K562 (cell line): Measurements from ENCODE around the gene TLCD1. TPM values are rescaled to one million over a fixed set of nuclear protein-coding genes. Genes with fewer than 3 reads are reported as not detected.

Source experiments
- CREM ChIP-seq: IDR thresholded peaks from 2 replicates; pipeline ENCODE4 v1.6.1; 2014; ENCODE audit warnings: antibody characterized with exemption, low read depth
- CTCFL ChIP-seq: IDR thresholded peaks from 2 replicates; pipeline ENCODE4 v1.6.1; 2011; ENCODE audit warnings: borderline replicate concordance, low read depth, mild to moderate bottlenecking, moderate library complexity, low read length; ENCODE audit not compliant: insufficient read depth, poor library complexity, severe bottlenecking
- DLX4 ChIP-seq: fragments of 250-450 bp; sonication (Bioruptor Pico); IDR thresholded peaks from 2 replicates; pipeline ENCODE4 v1.6.1; 2021; ENCODE audit warnings: mild to moderate bottlenecking
- ELK3 ChIP-seq: fragments of 450-650 bp; formaldehyde crosslinking; IDR thresholded peaks from 2 replicates; pipeline ENCODE4 v1.4.0; 2020; ENCODE audit warnings: mild to moderate bottlenecking
- GATAD2B ChIP-seq: fragments of 450-650 bp; IDR thresholded peaks from 2 replicates; pipeline ENCODE4 v1.6.1; 2017; ENCODE audit warnings: mild to moderate bottlenecking, borderline replicate concordance
- HNRNPL ChIP-seq: fragments of 200-400 bp; formaldehyde crosslinking; IDR thresholded peaks from 2 replicates; pipeline ENCODE4 v1.6.1; 2017; ENCODE audit warnings: low read depth, mild to moderate bottlenecking, low read length
- MITF ChIP-seq: IDR thresholded peaks from 2 replicates; pipeline ENCODE4 v1.6.1; 2014; ENCODE audit warnings: antibody characterized with exemption
- NRF1 ChIP-seq, 2 experiments: fragments of 450-650 bp; IDR thresholded peaks in 1 of 2; conservative IDR thresholded peaks in 1 of 2; 2 replicates each; pipeline ENCODE4 v1.6.1; 2014; ENCODE audit warnings: mild to moderate bottlenecking in 2 of 2
- SIN3A ChIP-seq, 2 experiments: fragments of 150-350 bp in 1 of 2; IDR thresholded peaks; 2 replicates each; pipeline ENCODE4 v1.6.1; 2011 to 2016; ENCODE audit warnings: borderline replicate concordance in 2 of 2, low read depth in 2 of 2, low read length in 2 of 2, mild to moderate bottlenecking in 2 of 2, moderate library complexity in 2 of 2; ENCODE audit not compliant: control insufficient read depth in 1 of 2
- TBP ChIP-seq: optimal IDR thresholded peaks from 2 replicates; pipeline ENCODE3; 2011; ENCODE audit warnings: low read depth, low read length, improper control_type of control experiment
- THRB ChIP-seq: fragments of 450-650 bp; formaldehyde crosslinking; conservative IDR thresholded peaks from 2 replicates; pipeline ENCODE4 v1.4.0; 2022; ENCODE audit warnings: mild to moderate bottlenecking, missing genetic modification characterization
- ZBTB43 ChIP-seq: sonication (generic); formaldehyde crosslinking; IDR thresholded peaks from 2 replicates; pipeline ENCODE4 v1.8.0; 2023; ENCODE audit warnings: mild to moderate bottlenecking, missing genetic modification reagents
- ZFP36 ChIP-seq: fragments of 150-350 bp; IDR thresholded peaks from 2 replicates; pipeline ENCODE4 v1.6.1; 2018; ENCODE audit warnings: low read length, low read depth; ENCODE audit not compliant: partially characterized antibody
- ZNF639 ChIP-seq, 2 experiments: fragments of 200-800 bp in 1 of 2; sonication (Bioruptor generic) in 1 of 2; sonication (generic) in 1 of 2; formaldehyde crosslinking in 1 of 2; IDR thresholded peaks in 1 of 2; conservative IDR thresholded peaks in 1 of 2; 2 replicates each; pipeline versions ENCODE4 v1.5.0 to v1.6.1; 2016 to 2020; ENCODE audit warnings: missing compliant biosample characterization in 1 of 2, missing genetic modification characterization in 1 of 2, missing genetic modification reagents in 1 of 2
- ZNF75A ChIP-seq: fragments of 450-650 bp; formaldehyde crosslinking; IDR thresholded peaks from 2 replicates; pipeline ENCODE4 v1.4.0; 2020; ENCODE audit warnings: mild to moderate bottlenecking
- polyA plus RNA-seq, 8 experiments: library from polyadenylated mRNA; depleted of rRNA in 4 of 8; stranded (reverse) in 5 of 8; unstranded in 3 of 8; fragments of >200 nt; fragmentation: Nextera tagmentation in 2 of 8; fragmentation: Illumina TruSeq in 1 of 8; extraction: Ambion mirVana in 2 of 8; extraction: Trizol in 1 of 8; gene quantifications; 2 replicates each; pipeline versions ENCODE4 v1.2.1 to v1.2.3, GENCODE V29; 2011 to 2014; ENCODE audit warnings: inconsistent platforms in 1 of 8, missing spikeins in 1 of 8
- total RNA-seq, 7 experiments: library from RNA; depleted of rRNA in 6 of 7; stranded (reverse); fragments of >200 nt in 6 of 7; fragmentation: Illumina TruSeq in 2 of 7; extraction: Trizol in 2 of 7; gene quantifications; 2 replicates each; pipeline versions ENCODE4 v1.2.1 to v1.2.3, GENCODE V29; 2011 to 2021; ENCODE audit warnings: low replicate concordance in 1 of 7

Gene TLCD1
- total and polyA plus RNA-seq, 9 of the 15 experiments (the other 6 are each of a cell fraction or from before 2014, with no cell fraction given) = 6.8 to 37.7 (median 21.7) TPM

GRCh38 chr17:28743243-28744103 lies 17.4 kb upstream of the TLCD1 start, which contains the start of gene TRAF4 (continued):
- TF ChIP-seq THRB (CRISPR knock-in tag) = no peak
- TF ChIP-seq TBP = peak; percentile 79
- no peak for TF ChIP-seq ELK3 (CRISPR knock-in tag)
- peak in 1 of 2 experiments; percentile 25; a peak in 1 of 4 replicates for TF ChIP-seq ZNF639 (CRISPR knock-in tag; conservative IDR thresholded peaks at IDR 0.05 in 1 of 2, IDR thresholded peaks at IDR 0.05 in 1 of 2)
- peak; percentile 98 for TF ChIP-seq CTCFL
- no peak for TF ChIP-seq MITF
- TF ChIP-seq NRF1 (conservative IDR thresholded peaks at IDR 0.05 in 1 of 2, IDR thresholded peaks at IDR 0.05 in 1 of 2) = peak; percentile 37 to 53; a peak in 3 of 4 replicates
- no peak; the same call in none of the 2 replicates for TF ChIP-seq GATAD2B
- peak; percentile 81 for TF ChIP-seq HNRNPL
- TF ChIP-seq CREM = peak; percentile 51; the same call in 1 of the 2 replicates
- TF ChIP-seq DLX4 (CRISPR knock-in tag) = no peak
- peak; percentile 28 to 96 for TF ChIP-seq SIN3A (IDR thresholded peaks at IDR 0.05; ENCODE audit: borderline replicate concordance in 2 of 2, control insufficient read depth in 1 of 2, low read depth in 2 of 2, low read length in 2 of 2)
- TF ChIP-seq ZFP36 = no peak
- no peak for TF ChIP-seq ZBTB43 (CRISPR knock-in tag)
- TF ChIP-seq ZNF75A (CRISPR knock-in tag) = 0 out of 2 replicates have a peak, but pooled peaks have one; percentile 26
